GM15510 (cell line): ENCODE measurements around the gene STX12.

Experiments used
- POLR2A ChIP-seq: IDR thresholded peaks from 3 replicates; pipeline ENCODE4 v1.6.1; 2011; ENCODE audit warnings: borderline replicate concordance; ENCODE audit not compliant: insufficient read length; ENCODE audit errors: extremely low read depth

STX12 gene

GRCh38 chr1:27772932-27773825 lies at the start of gene STX12:
TSS of gene STX12 (plus strand) at chr1:27773219. CDS start at chr1:27773308, 89 bp downstream.
- TF ChIP-seq POLR2A: peak; percentile 82

DNA sequence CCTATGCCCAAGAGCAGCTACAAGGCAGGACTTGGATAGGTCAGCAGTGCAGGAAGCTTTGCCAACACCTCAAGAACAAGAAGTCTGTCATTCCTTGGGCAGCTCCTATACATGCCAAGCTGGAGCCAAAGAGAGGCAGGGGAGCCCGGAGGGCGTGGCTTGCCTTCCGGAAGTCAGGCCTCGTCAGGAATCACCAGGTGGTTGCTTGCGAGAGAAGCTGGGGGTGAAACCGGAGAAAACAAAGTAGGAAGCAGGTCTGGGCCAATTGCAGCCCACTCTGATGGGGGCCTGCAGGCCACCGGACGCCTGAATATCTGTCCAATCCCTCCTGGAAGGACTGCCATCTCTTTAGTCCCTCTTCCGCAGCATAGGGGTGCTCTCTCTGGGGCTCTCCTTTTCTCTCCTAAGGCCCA lies 48.1 kb upstream of the STX12 start:
- TF ChIP-seq POLR2A: no peak

GRCh38 chr1:27725374-27726172 lies 47.4 kb upstream of the STX12 start, which contains the start of gene FAM76A:
TSS of gene FAM76A (plus strand) at chr1:27725961. CDS start at chr1:27726081, 120 bp downstream.
- peak; percentile 79 for TF ChIP-seq POLR2A

- no peak for TF ChIP-seq POLR2A
These were observed 46.6 kb upstream of the STX12 start for GRCh38 chr1:27726173-27727044.

GRCh38 chr1:27727126-27727525 lies 45.9 kb upstream of the STX12 start:
- no peak for TF ChIP-seq POLR2A

DNA sequence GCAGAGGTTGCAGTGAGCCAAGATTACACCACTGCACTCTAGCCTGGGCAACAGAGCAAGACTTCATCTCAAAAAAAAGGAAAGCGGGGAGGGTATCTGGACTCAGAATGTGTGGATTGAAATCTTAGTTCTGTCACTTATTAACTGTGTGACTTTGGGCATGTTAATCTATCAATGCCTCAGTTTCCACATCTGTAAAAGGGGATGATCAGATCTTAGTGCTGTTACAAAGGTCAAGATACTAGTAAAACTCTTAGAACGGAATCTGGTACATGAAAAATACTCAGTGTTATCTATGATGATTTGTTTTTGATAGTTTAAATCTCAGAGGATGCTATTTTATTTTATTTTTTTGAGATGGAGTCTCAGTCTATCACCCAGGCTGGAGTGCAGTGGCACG lies 36.8 kb upstream of the STX12 start:
- TF ChIP-seq POLR2A: no peak

DNA sequence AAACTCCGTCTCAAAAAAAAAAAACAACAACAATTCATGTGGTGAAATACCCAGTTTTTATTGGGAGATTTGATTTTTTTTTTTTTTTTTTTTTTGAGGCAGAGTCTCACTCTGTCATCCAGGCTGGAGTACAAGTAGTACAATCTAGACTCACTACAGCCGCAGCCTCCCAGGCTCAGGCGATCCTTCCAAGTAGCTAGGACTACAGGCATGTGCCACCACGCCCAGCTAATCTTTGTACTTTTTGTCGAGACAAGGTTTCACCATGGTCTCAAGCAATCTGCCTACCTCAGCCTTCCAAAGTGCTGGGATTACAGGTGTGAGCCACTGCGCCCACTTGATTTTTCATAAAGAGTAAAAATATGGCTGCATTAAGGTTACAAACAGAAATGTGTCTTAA lies 31.9 kb upstream of the STX12 start:
- no peak for TF ChIP-seq POLR2A

- no peak for TF ChIP-seq POLR2A
These were observed 28.5 kb upstream of the STX12 start for GRCh38 chr1:27744556-27744955.

DNA sequence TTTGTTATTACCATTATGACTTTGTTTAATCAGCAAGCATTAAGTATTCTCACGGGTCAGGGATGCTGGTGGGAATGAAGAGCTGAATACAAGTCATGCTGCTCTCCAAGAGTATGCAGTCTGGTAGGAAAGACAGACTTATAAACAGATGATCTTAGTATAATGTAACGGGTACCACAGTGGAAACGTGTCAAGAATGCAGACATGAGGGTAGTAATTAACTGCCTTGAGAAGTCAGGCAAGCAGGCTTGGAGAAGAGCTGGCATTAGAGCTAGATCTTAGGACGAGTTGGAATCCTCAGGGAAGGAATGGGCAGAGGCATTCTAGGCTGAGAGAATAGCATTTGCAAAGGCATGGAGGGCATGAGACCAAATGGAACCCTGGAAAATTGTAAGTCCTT lies 27.6 kb upstream of the STX12 start:
- no peak for TF ChIP-seq POLR2A

DNA sequence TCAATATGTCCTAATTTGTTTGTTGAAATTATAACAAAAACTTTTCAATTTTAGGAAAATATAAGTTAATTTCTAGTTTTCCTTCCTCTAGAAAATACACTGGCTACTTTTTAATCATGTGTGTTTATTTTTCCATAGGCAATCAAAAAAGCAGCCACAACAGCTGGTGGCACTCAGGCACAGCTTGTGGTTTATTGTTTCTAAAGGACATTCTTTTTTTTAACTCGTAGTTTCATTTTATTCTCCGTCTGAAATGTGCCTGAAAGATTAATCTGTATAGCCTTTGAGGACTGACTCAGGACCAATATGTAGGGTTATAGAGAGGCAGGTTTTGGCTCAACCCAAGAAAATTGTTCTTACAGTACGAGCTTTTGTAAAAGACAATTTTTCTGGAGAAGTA lies 20.7 kb upstream of the STX12 start:
- TF ChIP-seq POLR2A: no peak

- TF ChIP-seq POLR2A: no peak
These were observed 17.7 kb upstream of the STX12 start for GRCh38 chr1:27755286-27755685.

DNA sequence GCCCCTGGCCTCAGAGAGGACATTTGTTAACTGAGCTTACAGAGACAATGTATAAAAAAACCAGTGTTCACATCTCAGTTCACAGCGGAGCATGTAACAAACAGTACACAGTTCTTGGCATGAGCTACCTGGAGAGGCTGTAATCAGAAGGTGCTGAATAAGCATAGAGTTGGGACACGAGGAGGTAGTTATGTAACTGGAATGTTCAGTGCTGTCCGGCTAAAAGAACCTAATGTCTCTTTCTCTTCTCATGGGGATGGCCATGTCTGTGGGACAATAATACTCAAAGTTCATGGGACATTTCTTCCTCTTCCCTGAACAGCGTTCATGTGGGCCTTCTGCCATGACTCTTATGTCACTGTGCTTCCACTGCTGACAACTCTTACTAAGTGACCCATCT lies 17.2 kb upstream of the STX12 start:
- no peak for TF ChIP-seq POLR2A

DNA sequence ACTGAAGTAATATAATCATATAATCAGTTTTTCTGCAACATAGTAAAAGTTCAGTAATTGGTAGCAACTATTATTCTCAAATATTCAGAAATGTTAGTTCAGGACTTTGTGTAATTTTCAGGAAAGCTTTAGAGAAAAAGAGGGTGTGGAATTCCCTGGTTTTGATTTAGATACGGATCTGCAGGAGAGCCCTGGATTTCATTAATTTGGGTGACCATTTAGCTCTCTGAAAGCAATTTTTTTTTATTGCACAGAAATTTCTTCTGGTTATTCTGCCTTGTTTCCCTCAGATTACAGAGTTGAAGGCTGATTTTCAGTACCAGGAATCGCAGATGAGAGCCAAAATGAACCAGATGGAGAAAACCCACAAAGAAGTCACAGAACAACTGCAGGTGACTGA lies 13.8 kb upstream of the STX12 start:
- TF ChIP-seq POLR2A: no peak

GRCh38 chr1:27760426-27760825 lies 12.6 kb upstream of the STX12 start:
- no peak for TF ChIP-seq POLR2A
